ENCODE measurements around the gene TMEM253.

DNA sequence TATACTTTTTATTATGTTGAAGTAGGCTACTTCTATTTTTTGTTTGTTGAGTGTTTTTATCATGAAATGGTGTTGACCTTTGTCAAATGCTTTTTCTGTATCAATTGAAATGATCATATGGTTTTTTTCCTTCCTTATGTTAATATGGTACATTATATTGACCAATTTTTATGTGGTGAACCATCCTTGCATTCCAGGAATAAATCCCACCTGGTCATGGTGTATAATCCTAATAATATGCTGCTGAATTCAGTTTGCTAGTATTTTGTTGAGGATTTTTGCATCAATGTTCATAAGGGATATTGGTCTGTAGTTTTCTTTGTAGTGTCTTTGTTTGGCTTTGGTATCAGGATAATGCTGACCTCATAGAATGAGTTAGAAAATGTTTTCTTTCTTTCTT lies 44.6 kb downstream of the TMEM253 start:
- TF ChIP-seq POLR2A (IDR thresholded peaks at IDR 0.05): no peak
- no peak for TF ChIP-seq CTCF (IDR thresholded peaks at IDR 0.05)
- TF ChIP-seq POLR2AphosphoS5 (IDR thresholded peaks at IDR 0.05; ENCODE audit: insufficient read depth in 1 of 2, low read depth in 1 of 2): no peak

All from vagina (tissue), 2 donors.